ENCODE results near the gene STXBP6. TPM values are rescaled to one million over a fixed set of nuclear protein-coding genes. Genes with fewer than 3 reads are reported as not detected.

The STXBP6 gene
- total RNA-seq, 1 donor from 2014 or later = 0.63 TPM

DNA sequence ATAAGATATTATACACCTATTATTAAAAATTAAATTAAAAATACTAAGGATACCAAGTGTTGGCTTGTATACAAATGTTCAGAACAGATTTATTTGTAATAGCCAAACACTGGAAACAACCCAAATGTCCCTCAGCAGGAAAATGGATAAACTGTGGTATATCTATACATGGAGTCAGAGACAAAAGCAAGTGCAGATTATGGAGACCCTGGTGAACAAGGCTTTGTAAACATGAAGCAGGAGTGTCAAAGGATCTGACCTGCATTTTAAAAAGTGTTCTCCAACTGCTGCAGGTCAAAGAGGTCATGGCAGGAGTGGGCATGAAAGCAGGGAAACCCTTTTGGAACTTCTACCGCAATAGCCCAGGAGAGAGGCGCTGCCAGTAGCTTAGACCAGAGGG lies 181.6 kb downstream of the STXBP6 start:
- TF ChIP-seq CTCF (conservative IDR thresholded peaks at IDR 0.05; ENCODE audit: low read depth, low read length) = no peak
- DNase-seq (ENCODE audit: low read depth) = no peak
- no peak overlapping the region for H3K4me3 ChIP-seq (ENCODE audit: low read depth, low read length)

DNA sequence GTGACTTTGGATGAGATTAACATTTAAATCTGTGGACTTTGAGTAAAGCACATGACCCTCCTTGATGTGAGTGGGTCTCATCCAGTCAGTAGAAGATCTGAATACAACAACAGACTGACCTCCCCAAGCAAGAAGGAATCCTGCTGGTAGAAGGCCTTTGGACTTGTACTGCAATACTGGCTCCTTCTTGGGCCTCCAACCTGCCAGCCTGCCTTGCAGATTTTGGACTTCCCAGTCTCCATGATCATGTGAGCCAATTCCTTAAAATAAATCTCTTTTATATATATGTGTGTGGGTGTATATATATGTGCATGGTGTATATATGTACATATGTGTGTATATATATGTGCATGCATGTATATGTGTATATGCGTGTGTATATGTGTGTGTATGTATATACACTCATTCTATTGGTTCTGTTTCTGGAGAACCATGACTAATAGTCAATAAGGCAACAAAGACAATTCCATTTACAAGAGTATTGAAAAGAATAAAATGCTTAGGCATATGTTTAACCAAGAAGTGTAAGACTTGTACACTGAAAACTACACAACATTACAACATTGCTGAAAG lies 183.8 kb downstream of the STXBP6 start:
- TF ChIP-seq CTCF (conservative IDR thresholded peaks at IDR 0.05; ENCODE audit: low read depth, low read length) = no peak
- H3K4me3 ChIP-seq (ENCODE audit: low read depth, low read length) = no peak overlapping the region
- DNase-seq (ENCODE audit: low read depth) = no peak

DNA sequence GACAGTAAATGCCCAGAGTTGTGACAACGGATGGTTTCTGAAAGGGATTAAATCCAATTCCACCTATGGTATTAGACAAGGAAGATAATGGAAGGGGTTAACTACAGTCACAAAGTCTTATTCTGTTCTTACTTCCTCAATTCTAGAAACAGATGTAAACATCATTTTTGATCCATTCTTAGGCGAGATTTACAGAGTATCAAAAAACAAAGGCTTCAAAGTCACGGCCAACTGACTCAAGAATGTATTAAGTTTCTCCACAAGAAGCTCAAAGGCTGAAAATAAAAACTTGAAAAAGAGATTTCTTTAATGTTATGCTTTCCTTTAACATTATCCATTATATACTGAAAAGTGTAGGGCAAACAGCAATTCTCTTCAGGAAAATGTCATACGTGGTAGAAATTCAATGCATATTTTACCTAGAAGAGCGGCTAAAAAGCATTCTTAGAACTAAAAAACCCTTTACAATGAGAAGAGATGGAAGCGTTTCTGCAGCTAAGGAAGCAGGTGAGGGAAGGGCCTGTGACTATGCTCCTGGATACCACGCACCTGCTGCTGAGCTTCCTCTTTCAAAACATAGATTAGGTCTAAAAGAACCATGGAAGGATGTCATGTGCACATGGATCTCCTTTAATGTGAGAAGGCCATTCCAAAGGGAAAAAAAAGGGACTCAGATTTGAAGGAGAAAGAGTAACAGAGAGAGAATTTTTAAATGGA lies 185.8 kb downstream of the STXBP6 start:
- H3K4me3 ChIP-seq (ENCODE audit: low read depth, low read length) = no peak overlapping the region

DNA sequence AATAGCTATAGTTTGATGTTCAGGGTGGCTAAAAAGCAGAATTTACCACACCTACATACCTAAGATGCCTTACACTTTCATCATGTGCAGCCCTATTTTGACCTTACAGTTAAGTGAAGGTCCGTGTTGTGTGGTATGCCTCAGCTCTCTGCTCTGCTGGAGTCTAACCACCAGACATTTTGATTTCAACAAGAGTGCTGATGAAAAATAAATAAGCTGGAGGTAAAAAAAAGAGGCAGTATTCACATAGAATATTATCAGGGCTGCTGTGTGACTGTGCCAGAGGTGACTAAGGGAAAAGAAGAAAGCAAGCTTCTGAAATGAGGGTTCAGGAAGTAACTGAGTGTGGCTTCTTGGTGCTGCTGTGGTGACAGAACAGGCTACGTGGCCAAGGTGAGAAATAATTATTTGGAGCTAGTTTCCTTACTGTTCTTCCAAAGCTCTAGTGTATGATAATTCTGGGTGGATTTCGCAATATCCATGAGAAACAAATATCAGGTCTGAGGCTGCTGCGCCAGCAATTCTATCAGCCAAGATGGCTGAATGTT lies 188.8 kb downstream of the STXBP6 start:
- peak; percentile 59 for DNase-seq (ENCODE audit: low read depth)
- H3K4me3 ChIP-seq (ENCODE audit: low read depth, low read length) = no peak overlapping the region
- no peak for TF ChIP-seq CTCF (conservative IDR thresholded peaks at IDR 0.05; ENCODE audit: low read depth, low read length)

More for the DNA sequence above, 185.8 kb downstream of the STXBP6 start:
- TF ChIP-seq CTCF (conservative IDR thresholded peaks at IDR 0.05; ENCODE audit: low read depth, low read length) = no peak
- DNase-seq (ENCODE audit: low read depth) = no peak

- no peak for DNase-seq (ENCODE audit: low read depth)
- H3K4me3 ChIP-seq (ENCODE audit: low read depth, low read length) = no peak overlapping the region
- no peak for TF ChIP-seq CTCF (conservative IDR thresholded peaks at IDR 0.05; ENCODE audit: low read depth, low read length)
These were observed 190.4 kb downstream of the STXBP6 start for GRCh38 chr14:24859559-24859958.

- TF ChIP-seq CTCF (conservative IDR thresholded peaks at IDR 0.05; ENCODE audit: low read depth, low read length) = no peak
- no peak overlapping the region for H3K4me3 ChIP-seq (ENCODE audit: low read depth, low read length)
- DNase-seq (ENCODE audit: low read depth) = no peak
These were observed 191.3 kb downstream of the STXBP6 start for GRCh38 chr14:24858684-24859083.
